Stimulated activated effector memory CD8-positive, alpha-beta T cell treated with anti-CD3 and anti-CD28 coated beads, Interleukin-12 subunit alpha, Interleukin-12 subunit beta, amount 100 ng/mL, for 72 hours (primary cell): ENCODE results near the gene MYOG.

Experiments used
- ATAC-seq: fragments of 150-1000 bp; cut with Tn5 transposase; 2 replicates; pipeline ENCODE4 v1.10.0; 2021
- DNase-seq, 2 donors: peaks; one replicate each; pipeline ENCODE4 v3.0.0; 2021 to 2022; ENCODE audit warnings: low spot score in 2 of 2
- H3K27ac Mint-ChIP-seq: one replicate; pipeline ENCODE4 v1.8.0; 2022; ENCODE audit warnings: mild to moderate bottlenecking, mixed read lengths
- H3K36me3 Mint-ChIP-seq: one replicate; pipeline ENCODE4 v1.8.0; 2022; ENCODE audit warnings: mild to moderate bottlenecking, mixed read lengths
- H3K4me1 Mint-ChIP-seq: one replicate; pipeline ENCODE4 v1.8.0; 2022; ENCODE audit warnings: mixed read lengths
- H3K4me3 Mint-ChIP-seq: one replicate; pipeline ENCODE4 v1.8.0; 2022; ENCODE audit warnings: mild to moderate bottlenecking, mixed read lengths
- H3K9me3 Mint-ChIP-seq: one replicate; pipeline ENCODE4 v1.8.0; 2022; ENCODE audit warnings: mixed read lengths

The MYOG gene

DNA sequence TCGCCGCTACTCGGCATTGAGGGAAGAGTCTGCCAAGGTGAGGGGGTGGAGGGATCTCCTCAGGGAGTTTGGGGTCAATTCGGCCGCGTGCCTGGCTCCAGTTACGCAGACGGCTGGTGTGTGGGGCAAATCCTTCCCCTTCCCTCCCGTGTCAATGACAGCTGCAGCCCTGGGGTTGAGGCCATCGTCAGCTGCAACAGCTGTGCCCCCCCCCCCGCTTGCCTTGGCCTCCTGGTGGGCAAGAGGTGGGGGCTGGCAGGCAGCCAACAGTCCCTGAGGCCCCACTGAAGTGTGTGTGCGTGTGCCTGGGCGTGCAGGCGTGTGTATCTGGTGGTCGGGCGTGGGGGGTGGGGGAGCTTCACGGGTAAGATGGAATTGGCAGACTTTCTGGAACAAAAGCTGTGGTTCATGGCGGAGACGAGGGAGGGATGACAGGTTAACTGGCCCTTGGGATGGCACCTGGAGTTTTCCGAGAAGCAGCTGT, 33.9 kb downstream of the MYOG start:
- DNase-seq (no peak), ATAC-seq (no peak)
- no peak overlapping the region for H3K4me3 Mint-ChIP-seq
- peak overlapping the region; percentile 48 for H3K27ac Mint-ChIP-seq
- H3K9me3 Mint-ChIP-seq, result no peaks in the 10 kb centered on the region
- H3K4me1 Mint-ChIP-seq, result no peaks in the 10 kb centered on the region
- peaks cover 29% of the 10 kb centered on the region for H3K36me3 Mint-ChIP-seq

GRCh38 chr1:203050826-203051225, 35.0 kb downstream of the MYOG start:
- Mint-ChIP-seq H3K4me1 (no peaks in the 10 kb centered on the region), H3K9me3 (no peaks in the 10 kb centered on the region), H3K4me3 (no peak overlapping the region), H3K36me3 (peaks cover 28% of the 10 kb centered on the region), H3K27ac (no peak overlapping the region)
- no peak for ATAC-seq
- no peak for DNase-seq

GRCh38 chr1:203049576-203050180, 36.1 kb downstream of the MYOG start:
- H3K27ac Mint-ChIP-seq, result no peak overlapping the region
- ATAC-seq, result no peak

GRCh38 chr1:203049077-203049476, 36.7 kb downstream of the MYOG start:
- DNase-seq, result no peak
- H3K4me3 Mint-ChIP-seq, result no peak overlapping the region
- H3K4me1 Mint-ChIP-seq, result no peaks in the 10 kb centered on the region
- peaks cover 24% of the 10 kb centered on the region for H3K36me3 Mint-ChIP-seq
- no peaks in the 10 kb centered on the region for H3K9me3 Mint-ChIP-seq
- ATAC-seq, result no peak
- H3K27ac Mint-ChIP-seq, result no peak overlapping the region

More at GRCh38 chr1:203049576-203050180, 36.1 kb downstream of the MYOG start:
- Mint-ChIP-seq H3K36me3 (peaks cover 25% of the 10 kb centered on the region), H3K4me1 (no peaks in the 10 kb centered on the region), H3K9me3 (no peaks in the 10 kb centered on the region), H3K4me3 (no peak overlapping the region)
- DNase-seq, result no peak

DNA sequence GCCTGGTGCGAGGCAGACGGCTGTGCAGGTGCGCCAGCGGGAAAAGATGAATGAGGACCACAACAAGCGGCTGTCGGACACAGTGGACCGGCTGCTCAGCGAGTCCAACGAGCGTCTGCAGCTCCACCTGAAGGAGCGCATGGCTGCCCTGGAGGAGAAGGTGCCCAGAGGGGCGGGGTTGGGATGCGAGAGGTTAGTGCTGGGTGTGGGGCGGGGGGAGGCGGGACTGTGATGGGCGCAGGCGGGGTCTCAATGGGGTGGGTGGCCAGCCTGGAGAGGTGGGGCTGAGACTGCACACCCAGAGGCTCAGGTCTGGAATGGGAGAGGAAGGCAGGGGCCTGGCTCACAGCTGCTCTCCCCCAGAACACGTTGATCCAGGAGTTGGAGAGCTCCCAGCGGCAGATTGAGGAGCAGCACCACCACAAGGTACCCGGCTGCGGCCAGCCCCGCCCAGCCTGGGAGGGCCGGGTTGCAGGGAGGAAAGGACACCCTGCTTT, 37.2 kb downstream of the MYOG start:
- ATAC-seq, result no peak
- Mint-ChIP-seq H3K4me3 (no peak overlapping the region), H3K4me1 (no peaks in the 10 kb centered on the region)

GRCh38 chr1:203048086-203048485, 37.7 kb downstream of the MYOG start:
- DNase-seq (no peak), ATAC-seq (no peak)
- Mint-ChIP-seq H3K4me3 (no peak overlapping the region), H3K36me3 (peaks cover 31% of the 10 kb centered on the region), H3K27ac (peak overlapping the region; percentile 78), H3K9me3 (no peaks in the 10 kb centered on the region), H3K4me1 (no peaks in the 10 kb centered on the region)

More for the DNA sequence above, 37.2 kb downstream of the MYOG start:
- no peak for DNase-seq
- Mint-ChIP-seq H3K36me3 (peaks cover 28% of the 10 kb centered on the region), H3K9me3 (no peaks in the 10 kb centered on the region), H3K27ac (peak overlapping the region; percentile 78)

- H3K36me3 Mint-ChIP-seq, result peaks cover 34% of the 10 kb centered on the region
- ATAC-seq, result peak; percentile 55
- no peaks in the 10 kb centered on the region for H3K9me3 Mint-ChIP-seq
- H3K4me3 Mint-ChIP-seq, result no peak overlapping the region
- no peak for DNase-seq
- no peak overlapping the region for H3K27ac Mint-ChIP-seq
- H3K4me1 Mint-ChIP-seq, result no peaks in the 10 kb centered on the region
Observed at GRCh38 chr1:203046984-203047630, 38.7 kb downstream of the MYOG start.

GRCh38 chr1:203045821-203046594, 39.8 kb downstream of the MYOG start:
- DNase-seq (no peak), ATAC-seq (no peak)
- Mint-ChIP-seq H3K9me3 (no peaks in the 10 kb centered on the region), H3K4me1 (no peaks in the 10 kb centered on the region), H3K4me3 (no peak overlapping the region), H3K27ac (no peak overlapping the region), H3K36me3 (peaks cover 38% of the 10 kb centered on the region)

DNA sequence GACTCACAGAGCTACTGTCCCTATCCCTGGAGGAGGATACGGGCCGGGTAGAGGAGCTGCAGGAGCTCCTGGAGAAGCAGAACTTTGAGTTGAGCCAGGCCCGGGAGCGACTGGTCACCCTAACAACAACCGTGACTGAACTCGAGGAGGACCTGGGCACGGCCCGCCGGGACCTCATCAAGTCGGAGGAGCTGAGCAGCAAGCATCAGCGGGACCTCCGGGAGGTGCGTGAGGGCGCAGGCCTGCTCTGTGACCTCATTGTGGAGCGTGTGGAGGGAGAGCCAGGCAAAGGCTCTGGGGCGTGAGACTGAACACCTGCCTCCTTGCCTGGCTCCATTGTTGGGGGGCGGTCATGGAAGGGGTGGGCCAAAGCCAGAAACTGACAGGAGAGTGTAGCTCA, 40.5 kb downstream of the MYOG start:
- no peak for DNase-seq
- H3K9me3 Mint-ChIP-seq, result no peaks in the 10 kb centered on the region
- no peak overlapping the region for H3K4me3 Mint-ChIP-seq
- no peak overlapping the region for H3K27ac Mint-ChIP-seq
- H3K4me1 Mint-ChIP-seq, result no peaks in the 10 kb centered on the region
- peaks cover 38% of the 10 kb centered on the region for H3K36me3 Mint-ChIP-seq
- ATAC-seq, result no peak

DNA sequence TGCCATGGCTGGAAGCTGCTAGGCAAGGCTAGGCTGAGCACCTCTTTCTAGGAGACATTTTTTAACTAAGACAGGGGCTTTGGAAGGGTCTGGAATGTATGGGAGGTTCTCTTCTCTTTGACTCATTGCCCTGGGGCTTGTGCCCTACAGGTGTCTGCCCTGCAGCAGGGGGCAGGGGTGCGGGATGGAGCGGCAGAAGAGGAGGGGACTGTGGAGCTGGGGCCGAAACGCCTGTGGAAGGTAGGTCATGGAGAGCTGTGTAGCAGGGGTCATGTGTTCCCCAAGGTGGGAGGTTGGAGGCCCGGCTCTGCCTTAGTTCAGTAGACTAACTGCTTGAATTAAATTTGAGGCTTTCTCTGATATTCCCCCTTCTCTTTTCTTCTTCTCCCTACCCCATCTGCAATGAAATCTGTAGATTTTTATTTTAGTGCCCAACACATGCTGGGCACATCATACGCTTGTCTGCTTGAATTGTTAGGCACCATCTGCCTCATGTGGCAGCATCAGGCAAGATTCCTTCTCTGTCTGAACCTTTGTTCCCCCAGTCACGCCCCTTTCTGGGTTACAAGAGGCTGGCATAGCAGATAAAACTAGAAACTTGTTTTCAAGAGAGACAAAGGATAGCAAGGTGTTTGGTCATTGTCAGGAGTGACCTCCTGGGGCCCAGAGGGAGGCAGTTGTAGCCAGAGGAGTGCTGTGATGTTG, 41.1 kb downstream of the MYOG start:
- no peak for DNase-seq
- peaks cover 44% of the 10 kb centered on the region for H3K36me3 Mint-ChIP-seq
- H3K27ac Mint-ChIP-seq, result peak overlapping the region; percentile 64

GRCh38 chr1:203043830-203044545, 41.8 kb downstream of the MYOG start:
- Mint-ChIP-seq H3K4me1 (peaks cover 7% of the 10 kb centered on the region), H3K4me3 (no peak overlapping the region)

More for the DNA sequence above, 41.1 kb downstream of the MYOG start:
- no peaks in the 10 kb centered on the region for H3K9me3 Mint-ChIP-seq
- no peaks in the 10 kb centered on the region for H3K4me1 Mint-ChIP-seq
- ATAC-seq, result no peak
- no peak overlapping the region for H3K4me3 Mint-ChIP-seq

DNA sequence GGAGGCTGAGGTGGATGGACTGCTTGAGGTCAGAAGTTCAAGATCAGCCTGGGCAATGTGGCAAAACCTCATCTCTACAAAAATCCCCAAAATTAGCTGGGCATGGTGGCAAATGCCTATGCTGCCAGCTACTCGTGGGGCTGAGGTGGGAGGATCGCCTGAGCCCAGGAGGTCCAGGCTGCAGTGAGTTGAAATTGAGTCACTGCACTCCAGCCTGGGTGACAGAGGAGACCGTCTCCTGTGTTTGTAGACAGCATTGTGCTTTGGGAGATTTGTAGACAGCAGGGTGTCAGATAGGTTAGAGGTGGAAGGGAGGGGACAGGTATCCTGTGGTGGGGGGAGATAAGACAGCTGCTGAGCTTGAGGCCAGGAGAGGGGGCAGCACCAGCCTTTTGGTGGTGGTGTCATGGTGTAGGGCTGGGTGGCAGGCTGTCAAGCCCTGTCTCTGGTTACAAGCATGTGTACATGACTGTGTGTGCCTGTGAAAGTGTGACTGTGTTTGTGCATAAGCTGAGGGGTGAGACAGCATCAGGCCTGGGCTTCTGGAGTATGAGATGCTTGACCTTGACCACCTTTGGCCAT, 44.4 kb downstream of the MYOG start:
- Mint-ChIP-seq H3K36me3 (peaks cover 50% of the 10 kb centered on the region), H3K9me3 (no peaks in the 10 kb centered on the region), H3K4me3 (no peak overlapping the region), H3K27ac (no peak overlapping the region), H3K4me1 (peaks cover 21% of the 10 kb centered on the region)
- peak; percentile 6 for ATAC-seq
- DNase-seq, result no peak

More at GRCh38 chr1:203043830-203044545, 41.8 kb downstream of the MYOG start:
- no peak for ATAC-seq
- H3K36me3 Mint-ChIP-seq, result peaks cover 51% of the 10 kb centered on the region
- DNase-seq, result no peak
- H3K27ac Mint-ChIP-seq, result peak overlapping the region; percentile 64
- no peaks in the 10 kb centered on the region for H3K9me3 Mint-ChIP-seq

- no peak for DNase-seq
- Mint-ChIP-seq H3K4me1 (peaks cover 21% of the 10 kb centered on the region), H3K27ac (no peak overlapping the region), H3K4me3 (no peak overlapping the region), H3K36me3 (peaks cover 46% of the 10 kb centered on the region), H3K9me3 (no peaks in the 10 kb centered on the region)
- ATAC-seq, result no peak
Observed at GRCh38 chr1:203040513-203041275, 45.1 kb downstream of the MYOG start.
